ENCODE data around the gene RPL14. TPM values are rescaled to one million over a fixed set of nuclear protein-coding genes. Genes with fewer than 3 reads are reported as not detected.

The RPL14 gene
- total and polyA plus RNA-seq, 2 of the 13 experiments (the other 11 are each of a cell fraction or from before 2014, with no cell fraction given) = 502 to 1,291 TPM

DNA sequence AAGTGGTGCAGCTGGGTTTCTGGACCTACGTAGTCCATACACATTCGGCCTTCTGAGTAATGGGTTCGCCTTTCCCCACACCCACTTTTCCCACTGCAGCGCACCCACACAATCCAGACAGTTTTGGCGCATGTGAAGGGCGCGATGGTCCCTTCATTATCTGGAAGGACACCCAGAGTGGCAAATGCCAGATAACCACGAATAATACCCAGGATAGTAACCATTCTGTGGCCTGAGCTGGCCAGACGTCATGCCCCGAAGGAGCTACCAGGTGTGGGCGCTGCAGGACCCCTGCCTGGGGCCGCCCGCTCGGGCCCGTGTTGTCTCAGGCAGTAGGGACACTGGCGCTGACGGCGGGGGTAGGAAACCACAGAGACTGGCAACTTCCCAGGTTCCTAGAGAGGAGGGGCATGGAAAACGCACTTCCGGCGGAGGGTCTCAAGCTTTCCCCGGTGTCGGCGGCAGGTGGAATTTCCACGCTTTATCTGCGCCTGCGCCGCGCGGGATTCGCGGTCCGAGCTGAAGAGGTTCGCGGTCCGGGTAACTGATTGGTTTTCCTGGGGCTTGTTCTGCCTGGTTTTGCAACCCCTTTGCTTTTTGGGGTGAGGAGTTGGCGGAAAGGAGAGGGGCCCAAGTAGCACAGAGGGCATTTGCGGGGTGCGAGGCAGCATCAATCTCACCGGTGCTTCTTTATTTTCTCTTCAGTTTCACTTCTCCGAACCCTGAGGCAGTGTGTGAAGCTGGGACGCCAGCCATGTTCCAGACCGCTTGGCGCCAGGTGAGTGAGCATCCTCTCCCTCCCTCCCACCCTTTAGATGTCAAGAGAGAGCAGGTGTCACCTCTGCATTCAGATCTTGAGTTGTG, 48.7 kb downstream of the RPL14 start, which contains the start of gene ZNF620 (continued):
- TF ChIP-seq, protein P1, sequence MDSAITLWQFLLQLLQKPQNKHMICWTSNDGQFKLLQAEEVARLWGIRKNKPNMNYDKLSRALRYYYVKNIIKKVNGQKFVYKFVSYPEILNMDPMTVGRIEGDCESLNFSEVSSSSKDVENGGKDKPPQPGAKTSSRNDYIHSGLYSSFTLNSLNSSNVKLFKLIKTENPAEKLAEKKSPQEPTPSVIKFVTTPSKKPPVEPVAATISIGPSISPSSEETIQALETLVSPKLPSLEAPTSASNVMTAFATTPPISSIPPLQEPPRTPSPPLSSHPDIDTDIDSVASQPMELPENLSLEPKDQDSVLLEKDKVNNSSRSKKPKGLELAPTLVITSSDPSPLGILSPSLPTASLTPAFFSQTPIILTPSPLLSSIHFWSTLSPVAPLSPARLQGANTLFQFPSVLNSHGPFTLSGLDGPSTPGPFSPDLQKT (CRISPR knock-in tag; IDR thresholded peaks at IDR 0.05; ENCODE audit: borderline replicate concordance) = no peak
- TF ChIP-seq, protein P2, sequence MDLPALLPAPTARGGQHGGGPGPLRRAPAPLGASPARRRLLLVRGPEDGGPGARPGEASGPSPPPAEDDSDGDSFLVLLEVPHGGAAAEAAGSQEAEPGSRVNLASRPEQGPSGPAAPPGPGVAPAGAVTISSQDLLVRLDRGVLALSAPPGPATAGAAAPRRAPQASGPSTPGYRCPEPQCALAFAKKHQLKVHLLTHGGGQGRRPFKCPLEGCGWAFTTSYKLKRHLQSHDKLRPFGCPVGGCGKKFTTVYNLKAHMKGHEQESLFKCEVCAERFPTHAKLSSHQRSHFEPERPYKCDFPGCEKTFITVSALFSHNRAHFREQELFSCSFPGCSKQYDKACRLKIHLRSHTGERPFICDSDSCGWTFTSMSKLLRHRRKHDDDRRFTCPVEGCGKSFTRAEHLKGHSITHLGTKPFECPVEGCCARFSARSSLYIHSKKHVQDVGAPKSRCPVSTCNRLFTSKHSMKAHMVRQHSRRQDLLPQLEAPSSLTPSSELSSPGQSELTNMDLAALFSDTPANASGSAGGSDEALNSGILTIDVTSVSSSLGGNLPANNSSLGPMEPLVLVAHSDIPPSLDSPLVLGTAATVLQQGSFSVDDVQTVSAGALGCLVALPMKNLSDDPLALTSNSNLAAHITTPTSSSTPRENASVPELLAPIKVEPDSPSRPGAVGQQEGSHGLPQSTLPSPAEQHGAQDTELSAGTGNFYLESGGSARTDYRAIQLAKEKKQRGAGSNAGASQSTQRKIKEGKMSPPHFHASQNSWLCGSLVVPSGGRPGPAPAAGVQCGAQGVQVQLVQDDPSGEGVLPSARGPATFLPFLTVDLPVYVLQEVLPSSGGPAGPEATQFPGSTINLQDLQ (CRISPR knock-in tag; IDR thresholded peaks at IDR 0.05) = 0 out of 2 replicates have a peak, but pooled peaks have one; percentile 69
- TF ChIP-seq, protein P3, sequence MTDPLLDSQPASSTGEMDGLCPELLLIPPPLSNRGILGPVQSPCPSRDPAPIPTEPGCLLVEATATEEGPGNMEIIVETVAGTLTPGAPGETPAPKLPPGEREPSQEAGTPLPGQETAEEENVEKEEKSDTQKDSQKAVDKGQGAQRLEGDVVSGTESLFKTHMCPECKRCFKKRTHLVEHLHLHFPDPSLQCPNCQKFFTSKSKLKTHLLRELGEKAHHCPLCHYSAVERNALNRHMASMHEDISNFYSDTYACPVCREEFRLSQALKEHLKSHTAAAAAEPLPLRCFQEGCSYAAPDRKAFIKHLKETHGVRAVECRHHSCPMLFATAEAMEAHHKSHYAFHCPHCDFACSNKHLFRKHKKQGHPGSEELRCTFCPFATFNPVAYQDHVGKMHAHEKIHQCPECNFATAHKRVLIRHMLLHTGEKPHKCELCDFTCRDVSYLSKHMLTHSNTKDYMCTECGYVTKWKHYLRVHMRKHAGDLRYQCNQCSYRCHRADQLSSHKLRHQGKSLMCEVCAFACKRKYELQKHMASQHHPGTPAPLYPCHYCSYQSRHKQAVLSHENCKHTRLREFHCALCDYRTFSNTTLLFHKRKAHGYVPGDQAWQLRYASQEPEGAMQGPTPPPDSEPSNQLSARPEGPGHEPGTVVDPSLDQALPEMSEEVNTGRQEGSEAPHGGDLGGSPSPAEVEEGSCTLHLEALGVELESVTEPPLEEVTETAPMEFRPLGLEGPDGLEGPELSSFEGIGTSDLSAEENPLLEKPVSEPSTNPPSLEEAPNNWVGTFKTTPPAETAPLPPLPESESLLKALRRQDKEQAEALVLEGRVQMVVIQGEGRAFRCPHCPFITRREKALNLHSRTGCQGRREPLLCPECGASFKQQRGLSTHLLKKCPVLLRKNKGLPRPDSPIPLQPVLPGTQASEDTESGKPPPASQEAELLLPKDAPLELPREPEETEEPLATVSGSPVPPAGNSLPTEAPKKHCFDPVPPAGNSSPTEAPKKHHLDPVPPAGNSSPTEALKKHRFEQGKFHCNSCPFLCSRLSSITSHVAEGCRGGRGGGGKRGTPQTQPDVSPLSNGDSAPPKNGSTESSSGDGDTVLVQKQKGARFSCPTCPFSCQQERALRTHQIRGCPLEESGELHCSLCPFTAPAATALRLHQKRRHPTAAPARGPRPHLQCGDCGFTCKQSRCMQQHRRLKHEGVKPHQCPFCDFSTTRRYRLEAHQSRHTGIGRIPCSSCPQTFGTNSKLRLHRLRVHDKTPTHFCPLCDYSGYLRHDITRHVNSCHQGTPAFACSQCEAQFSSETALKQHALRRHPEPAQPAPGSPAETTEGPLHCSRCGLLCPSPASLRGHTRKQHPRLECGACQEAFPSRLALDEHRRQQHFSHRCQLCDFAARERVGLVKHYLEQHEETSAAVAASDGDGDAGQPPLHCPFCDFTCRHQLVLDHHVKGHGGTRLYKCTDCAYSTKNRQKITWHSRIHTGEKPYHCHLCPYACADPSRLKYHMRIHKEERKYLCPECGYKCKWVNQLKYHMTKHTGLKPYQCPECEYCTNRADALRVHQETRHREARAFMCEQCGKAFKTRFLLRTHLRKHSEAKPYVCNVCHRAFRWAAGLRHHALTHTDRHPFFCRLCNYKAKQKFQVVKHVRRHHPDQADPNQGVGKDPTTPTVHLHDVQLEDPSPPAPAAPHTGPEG (CRISPR knock-in tag; IDR thresholded peaks at IDR 0.05) = no peak
- TF ChIP-seq, protein P4, sequence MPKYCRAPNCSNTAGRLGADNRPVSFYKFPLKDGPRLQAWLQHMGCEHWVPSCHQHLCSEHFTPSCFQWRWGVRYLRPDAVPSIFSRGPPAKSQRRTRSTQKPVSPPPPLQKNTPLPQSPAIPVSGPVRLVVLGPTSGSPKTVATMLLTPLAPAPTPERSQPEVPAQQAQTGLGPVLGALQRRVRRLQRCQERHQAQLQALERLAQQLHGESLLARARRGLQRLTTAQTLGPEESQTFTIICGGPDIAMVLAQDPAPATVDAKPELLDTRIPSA (CRISPR knock-in tag; IDR thresholded peaks at IDR 0.05; ENCODE audit: borderline replicate concordance) = no peak; the same call in 1 of the 2 replicates
- TF ChIP-seq TCF7L2 (IDR thresholded peaks at IDR 0.05; ENCODE audit: low read depth, low read length) (no peak), TOPORS (CRISPR knock-in tag; IDR thresholded peaks at IDR 0.05) (0 out of 2 replicates have a peak, but pooled peaks have one; percentile 47), ZNF816 (CRISPR knock-in tag; IDR thresholded peaks at IDR 0.05; ENCODE audit: borderline replicate concordance) (no peak), ZNF225 (CRISPR knock-in tag; IDR thresholded peaks at IDR 0.05) (no peak), KLF15 (CRISPR knock-in tag; IDR thresholded peaks at IDR 0.05; ENCODE audit: borderline replicate concordance) (no peak), ZNF607 (CRISPR knock-in tag; IDR thresholded peaks at IDR 0.05; ENCODE audit: borderline replicate concordance) (peak; percentile 75), FOSL1 (CRISPR knock-in tag; IDR thresholded peaks at IDR 0.05; ENCODE audit: borderline replicate concordance) (no peak), TBX3 (IDR thresholded peaks at IDR 0.05; ENCODE audit: borderline replicate concordance) (no peak), PHF21A (CRISPR knock-in tag; IDR thresholded peaks at IDR 0.05) (peak; percentile 88), ZBTB20 (CRISPR knock-in tag; IDR thresholded peaks at IDR 0.05; ENCODE audit: borderline replicate concordance, low read depth) (peak; percentile 52; the same call in 1 of the 2 replicates)
- TF ChIP-seq, protein P5, sequence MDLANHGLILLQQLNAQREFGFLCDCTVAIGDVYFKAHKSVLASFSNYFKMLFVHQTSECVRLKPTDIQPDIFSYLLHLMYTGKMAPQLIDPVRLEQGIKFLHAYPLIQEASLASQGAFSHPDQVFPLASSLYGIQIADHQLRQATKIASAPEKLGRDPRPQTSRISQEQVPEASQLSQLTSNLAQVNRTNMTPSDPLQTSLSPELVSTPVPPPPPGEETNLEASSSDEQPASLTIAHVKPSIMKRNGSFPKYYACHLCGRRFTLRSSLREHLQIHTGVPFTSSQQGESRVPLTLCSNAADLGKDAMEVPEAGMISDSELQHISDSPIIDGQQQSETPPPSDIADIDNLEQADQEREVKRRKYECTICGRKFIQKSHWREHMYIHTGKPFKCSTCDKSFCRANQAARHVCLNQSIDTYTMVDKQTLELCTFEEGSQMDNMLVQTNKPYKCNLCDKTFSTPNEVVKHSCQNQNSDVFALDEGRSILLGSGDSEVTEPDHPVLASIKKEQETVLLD (CRISPR knock-in tag; IDR thresholded peaks at IDR 0.05; ENCODE audit: low read depth) = no peak
